CD4-positive, CD25-positive, alpha-beta regulatory T cell (primary cell): ENCODE results near the gene FAM181A. TPM values are rescaled to one million over a fixed set of nuclear protein-coding genes. Genes with fewer than 3 reads are reported as not detected.

Experiments
- ATAC-seq, 2 donors: fragments of 150-1000 bp; cut with Tn5 transposase; one replicate each; pipeline ENCODE4 v1.10.0; 2021; ENCODE audit warnings: low read depth in 2 of 2, moderate number of reproducible peaks in 2 of 2, moderate library complexity in 1 of 2
- DNase-seq, 3 donors: peaks; one replicate each; pipeline versions ENCODE4 v3.0.0 to v3.0.0-alpha.2; 2012 to 2022; ENCODE audit warnings: mixed read lengths in 1 of 3
- H3K27ac ChIP-seq: one replicate; pipeline ENCODE4 v1.7.0; 2013; ENCODE audit warnings: mild to moderate bottlenecking, low read length; ENCODE audit not compliant: insufficient read depth, poor library complexity, severe bottlenecking
- H3K27me3 ChIP-seq: one replicate; pipeline ENCODE4 v1.7.0; 2013; ENCODE audit warnings: low read length; ENCODE audit not compliant: control insufficient read depth, insufficient read depth
- H3K36me3 ChIP-seq: one replicate; pipeline ENCODE4 v1.7.0; 2013; ENCODE audit warnings: mild to moderate bottlenecking, low read length, moderate library complexity; ENCODE audit not compliant: control insufficient read depth, insufficient read depth
- H3K4me1 ChIP-seq: 2 replicates; pipeline ENCODE4 v1.7.0; 2013; ENCODE audit warnings: mild to moderate bottlenecking, low read length; ENCODE audit not compliant: insufficient read depth, control insufficient read depth, poor library complexity, severe bottlenecking
- H3K4me3 ChIP-seq: one replicate; pipeline ENCODE4 v1.7.0; 2013; ENCODE audit warnings: low read depth, mild to moderate bottlenecking, low read length, moderate library complexity
- H3K9me3 ChIP-seq, 2 experiments: 1 replicate in 1 of 2; 2 replicates in 1 of 2; pipeline ENCODE4 v1.7.0; 2013; ENCODE audit warnings: low read length in 2 of 2, mild to moderate bottlenecking in 1 of 2, moderate library complexity in 1 of 2; ENCODE audit not compliant: control insufficient read depth in 2 of 2
- H3K27ac Mint-ChIP-seq, 3 donors: one replicate each; pipeline ENCODE4 v1.8.0; 2020 to 2022; ENCODE audit warnings: mild to moderate bottlenecking in 3 of 3, mixed read lengths in 3 of 3, moderate library complexity in 2 of 3
- H3K27me3 Mint-ChIP-seq: one replicate; pipeline ENCODE4 v1.8.0; 2022; ENCODE audit warnings: mild to moderate bottlenecking, mixed read lengths
- H3K36me3 Mint-ChIP-seq: one replicate; pipeline ENCODE4 v1.8.0; 2020; ENCODE audit warnings: mixed read lengths
- H3K4me1 Mint-ChIP-seq, 4 donors: one replicate each; pipeline ENCODE4 v1.8.0; 2020 to 2022; ENCODE audit warnings: mixed read lengths in 4 of 4, mild to moderate bottlenecking in 1 of 4
- H3K4me3 Mint-ChIP-seq, 4 donors: one replicate each; pipeline ENCODE4 v1.8.0; 2020 to 2022; ENCODE audit warnings: mild to moderate bottlenecking in 4 of 4, mixed read lengths in 4 of 4, moderate library complexity in 3 of 4
- H3K9me3 Mint-ChIP-seq, 7 donors: one replicate each; pipeline ENCODE4 v1.8.0; 2020 to 2022; ENCODE audit warnings: mixed read lengths in 7 of 7, mild to moderate bottlenecking in 3 of 7, moderate library complexity in 2 of 7
- polyA plus RNA-seq, 4 donors: library from polyadenylated mRNA; unstranded; fragments of 300-500 nt; fragmentation: Illumina TruSeq; gene quantifications; one replicate each; pipeline ENCODE4 v1.2.3, GENCODE V29; 2021
- total RNA-seq: library from RNA; stranded (reverse); gene quantifications from one replicate; pipeline ENCODE4 v1.2.3, GENCODE V29; 2022

Gene FAM181A
- total and polyA plus RNA-seq, 5 donors from 2014 or later, result not detected

GRCh38 chr14:93977171-93977570, 50.0 kb downstream of the FAM181A start:
- Histone ChIP-seq H3K4me1 (peaks cover 40% of the 10 kb centered on the region), H3K9me3 (peaks cover 3 to 12% of the 10 kb centered on the region in 2 experiments), H3K27me3 (no peaks in the 10 kb centered on the region), H3K36me3 (no peaks in the 10 kb centered on the region), H3K4me3 (peak overlapping the region; percentile 76), H3K27ac (peak overlapping the region; percentile 67)
- H3K9me3 Mint-ChIP-seq, result peaks cover 0 to 19% (median 6%) of the 10 kb centered on the region in 7 donors
- H3K27ac Mint-ChIP-seq, result peak overlapping the region; percentile 68 to 98 (median 92)
- H3K4me1 Mint-ChIP-seq, result peaks cover 19 to 60% (median 37%) of the 10 kb centered on the region in 4 donors
- ATAC-seq (no peak), DNase-seq (no peak)
- H3K27me3 Mint-ChIP-seq, result peaks cover 10% of the 10 kb centered on the region
- peak overlapping the region in 1 of 4 donors; percentile 60 for H3K4me3 Mint-ChIP-seq
- peaks cover 3% of the 10 kb centered on the region for H3K36me3 Mint-ChIP-seq

- H3K36me3 ChIP-seq, result no peaks in the 10 kb centered on the region
- peak overlapping the region; percentile 72 to 92 (median 91) for H3K27ac Mint-ChIP-seq
- H3K9me3 Mint-ChIP-seq, result peaks cover 0 to 19% (median 6%) of the 10 kb centered on the region in 7 donors
- H3K4me1 ChIP-seq, result peaks cover 38% of the 10 kb centered on the region
- peak overlapping the region; percentile 21 for H3K4me3 ChIP-seq
- peaks cover 19 to 55% (median 37%) of the 10 kb centered on the region in 4 donors for H3K4me1 Mint-ChIP-seq
- H3K27me3 ChIP-seq, result no peaks in the 10 kb centered on the region
- H3K9me3 ChIP-seq, result peaks cover 3 to 12% of the 10 kb centered on the region in 2 experiments
- ATAC-seq, result peak; percentile 92
- DNase-seq, result peak; percentile 50 to 96 (median 87)
- H3K4me3 Mint-ChIP-seq, result peak overlapping the region; percentile 63 to 85 (median 67)
- peaks cover 10% of the 10 kb centered on the region for H3K27me3 Mint-ChIP-seq
- peak overlapping the region; percentile 67 for H3K27ac ChIP-seq
- H3K36me3 Mint-ChIP-seq, result peaks cover 3% of the 10 kb centered on the region
Measured at GRCh38 chr14:93977790-93978581, 50.8 kb downstream of the FAM181A start.

GRCh38 chr14:93978735-93979134, 51.6 kb downstream of the FAM181A start:
- DNase-seq (no peak), ATAC-seq (no peak)
- peak overlapping the region; percentile 21 for H3K4me3 ChIP-seq
- H3K4me1 Mint-ChIP-seq, result peaks cover 19 to 55% (median 37%) of the 10 kb centered on the region in 4 donors
- no peaks in the 10 kb centered on the region for H3K36me3 ChIP-seq
- H3K4me3 Mint-ChIP-seq, result peak overlapping the region; percentile 63 to 85 (median 67)
- H3K27me3 Mint-ChIP-seq, result peaks cover 13% of the 10 kb centered on the region
- peaks cover 38% of the 10 kb centered on the region for H3K4me1 ChIP-seq
- H3K27me3 ChIP-seq, result no peaks in the 10 kb centered on the region
- H3K27ac Mint-ChIP-seq, result peak overlapping the region; percentile 72 to 92 (median 91)
- H3K36me3 Mint-ChIP-seq, result peaks cover 3% of the 10 kb centered on the region
- peak overlapping the region; percentile 67 for H3K27ac ChIP-seq
- H3K9me3 Mint-ChIP-seq, result peaks cover 0 to 19% (median 6%) of the 10 kb centered on the region in 7 donors
- H3K9me3 ChIP-seq, result peaks cover 3 to 12% of the 10 kb centered on the region in 2 experiments

Other genes starting within 250 kb of the FAM181A start
- not detected for gene PRIMA1, start 138.9 kb upstream of the FAM181A start, total RNA-seq
- not detected for gene PRIMA1, start 138.9 kb upstream of the FAM181A start, polyA plus RNA-seq
- gene ASB2, start 49.2 kb downstream of the FAM181A start, total RNA-seq, result 0.96 TPM
- 1 to 10 TPM; 2.6 to 5.7 (median 4.9) TPM for gene ASB2, start 49.2 kb downstream of the FAM181A start, polyA plus RNA-seq
- gene CCDC197, start 70.0 kb downstream of the FAM181A start, total RNA-seq, result not detected
- not detected for gene CCDC197, start 70.0 kb downstream of the FAM181A start, polyA plus RNA-seq
- gene OTUB2, start 99.0 kb downstream of the FAM181A start, total RNA-seq, result 0.25 TPM
- gene OTUB2, start 99.0 kb downstream of the FAM181A start, polyA plus RNA-seq, result under 1 TPM in 3 of 4 donors, not detected in 1; 0.33 to 0.46 (median 0.41) TPM
- gene DDX24, start 153.9 kb downstream of the FAM181A start, total RNA-seq, result 518 TPM
- 100 to 1,000 TPM; 221 to 279 (median 244) TPM for gene DDX24, start 153.9 kb downstream of the FAM181A start, polyA plus RNA-seq
- 12.0 TPM for gene IFI27L1, start 154.0 kb downstream of the FAM181A start, total RNA-seq
- gene IFI27L1, start 154.0 kb downstream of the FAM181A start, polyA plus RNA-seq, result 10 to 100 TPM in 2 of 4 donors, 1 to 10 TPM in 2; 5.8 to 11.2 (median 9.9) TPM
- 2.9 TPM for gene IFI27, start 183.4 kb downstream of the FAM181A start, total RNA-seq
- gene IFI27, start 183.4 kb downstream of the FAM181A start, polyA plus RNA-seq, result 10 to 100 TPM in 1 of 4 donors, 1 to 10 TPM in 2, under 1 TPM in 1; 0.71 to 13.1 (median 1.9) TPM
- gene IFI27L2, start 202.3 kb downstream of the FAM181A start, total RNA-seq, result 27.5 TPM
- gene IFI27L2, start 202.3 kb downstream of the FAM181A start, polyA plus RNA-seq, result 10 to 100 TPM; 59.1 to 90.9 (median 75.9) TPM
- gene PPP4R4, start 247.0 kb downstream of the FAM181A start, total RNA-seq, result 0.15 TPM
- gene PPP4R4, start 247.0 kb downstream of the FAM181A start, polyA plus RNA-seq, result under 1 TPM in 2 of 4 donors, not detected in 2; 0.37 to 0.69 TPM